Measurements from ENCODE around the gene CEP135. TPM values are rescaled to one million over a fixed set of nuclear protein-coding genes. Genes with fewer than 3 reads are reported as not detected.

CEP135 gene
- total RNA-seq, 1 experiment from 2014 or later: 19.1 TPM

DNA sequence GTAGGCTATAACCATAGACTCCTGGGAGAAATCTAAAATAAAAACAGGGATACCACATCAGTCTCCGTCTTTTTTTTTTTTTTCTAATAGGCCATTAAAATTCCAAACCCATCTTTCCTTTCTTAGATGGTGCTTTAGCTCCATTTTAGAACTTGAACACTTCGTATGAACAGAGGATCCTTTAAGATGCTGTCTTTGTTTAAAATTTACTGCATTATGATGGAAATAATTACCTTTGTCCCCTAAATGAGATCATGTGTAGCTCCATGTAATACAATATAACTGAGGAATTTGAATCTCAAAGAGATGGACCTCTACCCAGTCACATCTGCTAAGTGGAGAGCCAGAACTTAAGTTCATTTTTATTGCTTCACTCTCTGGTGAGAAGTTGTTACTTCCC lies 47.9 kb downstream of the CEP135 start:
- H2AFZ ChIP-seq (ENCODE audit: low read length): no peak overlapping the region
- no peaks in the 10 kb centered on the region for H3F3A ChIP-seq (ENCODE audit: low read length, unreplicated experiment)
- H4K20me1 ChIP-seq (ENCODE audit: low read length): no peaks in the 10 kb centered on the region
- H3K27me3 ChIP-seq (ENCODE audit: low read length): no peaks in the 10 kb centered on the region
- H3K36me3 ChIP-seq (ENCODE audit: low read depth, low read length): peaks cover 20% of the 10 kb centered on the region
- no peak overlapping the region for H3K27ac ChIP-seq (ENCODE audit: low read length)
- no peaks in the 10 kb centered on the region for H3K4me1 ChIP-seq (ENCODE audit: insufficient read depth, low read length)
- no TSS peak for BruUV-seq (replicated peaks)
- H3K9me3 ChIP-seq (ENCODE audit: low read length): no peaks in the 10 kb centered on the region
- H3K9me2 ChIP-seq (replicated peaks; ENCODE audit: low read length): no peaks in the 10 kb centered on the region
- no peak for TF ChIP-seq EZH2 (IDR thresholded peaks at IDR 0.05; ENCODE audit: low read length, unreplicated experiment)
- TF ChIP-seq CTCF (conservative IDR thresholded peaks at IDR 0.05; ENCODE audit: low read depth, low read length): no peak
- TF ChIP-seq EZH2phosphoT487 (IDR thresholded peaks at IDR 0.05; ENCODE audit: borderline replicate concordance, low read length): no peak
- no peak for ATAC-seq
- CTCF ChIA-PET: interaction anchor here (0.6 kb wide), 1 partner anchor 13 kb away, joined by 3 read pairs; no protein-coding TSS in a partner anchor
- no peak overlapping the region for H3K9ac ChIP-seq (ENCODE audit: low read length)
- H3K79me2 ChIP-seq (ENCODE audit: low read length): no peaks in the 10 kb centered on the region
- no peak overlapping the region for H3K4me2 ChIP-seq (ENCODE audit: low read length)
- POLR2A ChIA-PET (ENCODE audit: unreplicated experiment): no interaction called here
- intact Hi-C loops (cut with micrococcal nuclease): no loop called here
- DNase-seq: no peak
- H3K4me3 ChIP-seq (ENCODE audit: low read length): no peak overlapping the region

- Histone ChIP-seq H3K4me1 (ENCODE audit: insufficient read depth, low read length) (no peaks in the 10 kb centered on the region), H3K27ac (ENCODE audit: low read length) (no peak overlapping the region), H2AFZ (ENCODE audit: low read length) (no peak overlapping the region), H3K4me3 (ENCODE audit: low read length) (no peak overlapping the region), H3F3A (ENCODE audit: low read length, unreplicated experiment) (no peaks in the 10 kb centered on the region), H3K9me2 (replicated peaks; ENCODE audit: low read length) (no peaks in the 10 kb centered on the region), H3K79me2 (ENCODE audit: low read length) (no peaks in the 10 kb centered on the region), H3K4me2 (ENCODE audit: low read length) (no peak overlapping the region), H3K9me3 (ENCODE audit: low read length) (no peaks in the 10 kb centered on the region), H3K36me3 (ENCODE audit: low read depth, low read length) (peaks cover 21% of the 10 kb centered on the region), H4K20me1 (ENCODE audit: low read length) (no peaks in the 10 kb centered on the region), H3K27me3 (ENCODE audit: low read length) (no peaks in the 10 kb centered on the region), H3K9ac (ENCODE audit: low read length) (no peak overlapping the region)
- BruUV-seq (replicated peaks): no TSS peak
- ChIA-PET CTCF (no interaction called here), POLR2A (ENCODE audit: unreplicated experiment) (no interaction called here)
- TF ChIP-seq CTCF (conservative IDR thresholded peaks at IDR 0.05; ENCODE audit: low read depth, low read length) (no peak), EZH2 (IDR thresholded peaks at IDR 0.05; ENCODE audit: low read length, unreplicated experiment) (no peak), EZH2phosphoT487 (IDR thresholded peaks at IDR 0.05; ENCODE audit: borderline replicate concordance, low read length) (no peak)
- intact Hi-C loops (cut with micrococcal nuclease): no loop called here
- DNase-seq: no peak
- no peak for ATAC-seq
Measured at GRCh38 chr4:56003606-56004005, 54.9 kb downstream of the CEP135 start.

GRCh38 chr4:56004235-56004634 lies 55.5 kb downstream of the CEP135 start:
- no peak for TF ChIP-seq EZH2 (IDR thresholded peaks at IDR 0.05; ENCODE audit: low read length, unreplicated experiment)
- no peak for TF ChIP-seq CTCF (conservative IDR thresholded peaks at IDR 0.05; ENCODE audit: low read depth, low read length)
- no peak for TF ChIP-seq EZH2phosphoT487 (IDR thresholded peaks at IDR 0.05; ENCODE audit: borderline replicate concordance, low read length)
- no peak overlapping the region for H3K9ac ChIP-seq (ENCODE audit: low read length)
- no peaks in the 10 kb centered on the region for H3F3A ChIP-seq (ENCODE audit: low read length, unreplicated experiment)
- H2AFZ ChIP-seq (ENCODE audit: low read length): no peak overlapping the region
- H3K27me3 ChIP-seq (ENCODE audit: low read length): no peaks in the 10 kb centered on the region
- H3K27ac ChIP-seq (ENCODE audit: low read length): no peak overlapping the region
- no peaks in the 10 kb centered on the region for H4K20me1 ChIP-seq (ENCODE audit: low read length)
- H3K36me3 ChIP-seq (ENCODE audit: low read depth, low read length): peaks cover 20% of the 10 kb centered on the region
- H3K4me3 ChIP-seq (ENCODE audit: low read length): no peak overlapping the region
- no peaks in the 10 kb centered on the region for H3K4me1 ChIP-seq (ENCODE audit: insufficient read depth, low read length)
- POLR2A ChIA-PET (ENCODE audit: unreplicated experiment): no interaction called here
- no peak for ATAC-seq
- H3K9me3 ChIP-seq (ENCODE audit: low read length): no peaks in the 10 kb centered on the region
- no TSS peak for BruUV-seq (replicated peaks)
- H3K79me2 ChIP-seq (ENCODE audit: low read length): no peaks in the 10 kb centered on the region
- intact Hi-C loops (cut with micrococcal nuclease): no loop called here
- H3K4me2 ChIP-seq (ENCODE audit: low read length): no peak overlapping the region
- no peaks in the 10 kb centered on the region for H3K9me2 ChIP-seq (replicated peaks; ENCODE audit: low read length)
- DNase-seq: no peak
- CTCF ChIA-PET: no interaction called here

Measured in PC-3 (cell line).